Heart right ventricle (tissue), 16 donors: ENCODE data around the gene GPLD1. TPM values are rescaled to one million over a fixed set of nuclear protein-coding genes. Genes with fewer than 3 reads are reported as not detected.

Experiments used
- ATAC-seq, 8 donors: fragments of 200-7000 bp; cut with Tn5 transposase; one replicate each; pipeline ENCODE4 v1.9.1; 2020; ENCODE audit warnings: mild to moderate bottlenecking in 8 of 8, moderate library complexity in 8 of 8, moderate number of reproducible peaks in 1 of 8
- DNase-seq, 2 donors: peaks; one replicate each; pipeline ENCODE4 v3.0.0-alpha.2; 2020
- H3K27ac ChIP-seq, 10 donors: fragments of 200-600 bp; sonication (generic) in 2 of 10; one replicate each; pipeline versions ENCODE4 v1.5.0 to v1.8.0; 2020 to 2022; ENCODE audit warnings: mild to moderate bottlenecking in 3 of 10
- H3K27me3 ChIP-seq, 7 donors: fragments of 200-600 bp; one replicate each; pipeline ENCODE4 v1.8.0; 2021 to 2022; ENCODE audit warnings: mild to moderate bottlenecking in 2 of 7
- H3K36me3 ChIP-seq, 9 donors: fragments of 200-600 bp; sonication (generic) in 1 of 9; one replicate each; pipeline versions ENCODE4 v1.5.0 to v1.8.0; 2020 to 2022; ENCODE audit warnings: mild to moderate bottlenecking in 2 of 9
- H3K4me1 ChIP-seq, 9 donors: fragments of 200-600 bp; sonication (generic) in 1 of 9; one replicate each; pipeline versions ENCODE4 v1.5.0 to v1.8.0; 2020 to 2022; ENCODE audit warnings: mild to moderate bottlenecking in 4 of 9
- H3K4me3 ChIP-seq, 10 donors: fragments of 200-600 bp; sonication (generic) in 2 of 10; one replicate each; pipeline versions ENCODE4 v1.5.0 to v1.8.0; 2020 to 2022; ENCODE audit warnings: mild to moderate bottlenecking in 7 of 10, moderate library complexity in 2 of 10
- H3K9me3 ChIP-seq, 11 donors: fragments of 200-600 bp in 10 of 11; sonication (generic) in 2 of 11; one replicate each; pipeline versions ENCODE4 v1.5.0 to v1.8.0; 2013 to 2022; ENCODE audit warnings: mild to moderate bottlenecking in 2 of 11, control low read depth in 1 of 11, moderate library complexity in 1 of 11
- CTCF ChIP-seq, 9 donors: fragments of 200-600 bp; sonication (generic) in 2 of 9; IDR thresholded peaks; one replicate each; pipeline versions ENCODE4 v1.5.0 to v1.8.0; 2021 to 2022; ENCODE audit warnings: antibody characterized with exemption in 9 of 9, mild to moderate bottlenecking in 5 of 9, moderate library complexity in 1 of 9
- WGBS, 2 donors: extraction: QIAGEN DNeasy Blood & Tissue Kit; methylation state at CpG; one replicate each; pipeline ENCODE4 v1.1.7; 2013; ENCODE audit warnings: inconsistent platforms in 1 of 2; 5-methylcytosine and 5-hydroxymethylcytosine counted together
- intact Hi-C, 10 donors: fragments of 100-400 bp; cut with DNase I; formaldehyde crosslinking; loops; one replicate each; pipeline versions ENCODE4 v1.11.1 to v1.14.2; 2022
- polyA plus RNA-seq, 2 donors: library from polyadenylated mRNA; stranded (reverse); fragments of 200-250 nt; gene quantifications; one replicate each; pipeline ENCODE4 v1.2.3, GENCODE V29; 2013
- total RNA-seq, 10 donors: library from RNA; stranded (reverse); fragmentation: NEBNext Ultra II Directional in 3 of 10; extraction: Animal tissue kit (Norgen Biotek cat#: 25700) in 3 of 10; gene quantifications; one replicate each; pipeline versions ENCODE4 v1.2.1 to v1.2.4, GENCODE V29; 2021 to 2023
- donor health status: Arrhythmogenic right ventricular cardiomyopathy.
- donor health status: ischemic (EF 13 %, LVEDD 7.1; RV severe dilation, severe dysfunction).
- donor health status: healthy with polysubstance abuse.
- donor health status: DM: no; HTN: yes; CAD: no.
- donor health status: DM: no; HTN: no; CAD: no.
- donor health status: ischemic (EF 25% LVEDD 6.9; RV normal size, moderate dysfunction).
- donor health status: ischemic (EF 25% LVEDD 5.7; RV mildly dilated, moderate dysfunction).
- donor health status: healthy.
- donor health status: DM: yes; HTN: yes; CAD: no.
- donor health status: Ischemic cardiomyopathy.
- donor health status: ischemic (EF 35%, LVEDD 5.7; RV mildly dilated, moderate dysfunction).
- donor health status: nonischemic (EF 11% LVEDD 7.7; RV severe dilation, severe dysfunction).
- donor health status: DM: yes; HTN: yes; CAD: no.
- donor health status: PGD.
- donor health status: ischemic (EF 29% LVEDD 5.4; RV normal size, mild dysfunction).
- donor health status: nonischemic (EF 23%, LVEDD 6.1; RV moderate dilation, normal function).

Gene GPLD1
- total and polyA plus RNA-seq, 12 donors, result 0.07 to 1.5 (median 0.78) TPM

DNA sequence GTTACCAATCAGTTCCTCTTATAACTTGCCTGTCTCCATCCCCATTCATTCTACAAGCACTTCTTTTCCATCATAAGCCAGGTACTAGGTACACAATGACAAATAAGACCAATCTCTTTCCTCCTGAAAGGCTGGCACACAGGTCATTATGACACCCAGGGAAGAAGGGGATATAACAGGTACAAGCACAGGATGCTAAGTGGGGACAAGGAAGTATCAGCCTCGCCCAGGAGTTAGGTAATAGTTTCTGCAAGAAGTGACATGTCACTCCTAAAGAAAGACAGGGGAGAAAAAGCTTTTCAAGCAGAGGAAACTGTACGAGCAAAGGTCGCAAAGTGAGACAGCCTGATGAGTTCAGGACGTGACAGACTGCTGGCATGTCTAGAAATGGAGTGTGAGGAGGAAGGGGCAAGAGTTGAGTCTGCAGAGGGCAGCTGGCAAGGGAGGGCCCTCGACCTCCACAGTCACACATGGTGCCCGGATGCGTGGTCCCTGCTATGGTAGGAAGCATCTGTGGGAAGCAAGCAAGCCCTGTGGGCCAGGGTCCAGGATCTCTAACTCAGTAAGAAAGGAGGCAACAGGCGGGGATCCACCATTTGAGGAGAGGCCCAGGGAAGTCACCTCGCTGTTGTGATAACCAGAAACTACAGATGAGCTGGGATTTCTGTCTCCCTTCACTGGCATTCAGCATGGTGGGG is 40.4 kb downstream of the GPLD1 start:
- intact Hi-C loops, result loop anchor here in 1 of 10 donors (5.0 kb wide), 1 partner anchor 63 kb away; no protein-coding TSS in a partner anchor
- H3K27ac ChIP-seq, result no peak overlapping the region
- H3K9me3 ChIP-seq, result no peaks in the 10 kb centered on the region
- H3K27me3 ChIP-seq, result no peaks in the 10 kb centered on the region
- TF ChIP-seq CTCF (IDR thresholded peaks at IDR 0.05), result no peak
- WGBS, 2 donors, result 77 to 79% methylated on average over 9 of the region's 9 CpGs
- ATAC-seq, result no peak
- H3K4me3 ChIP-seq, result no peak overlapping the region
- H3K36me3 ChIP-seq, result peaks cover 0 to 9% (median 0%) of the 10 kb centered on the region in 9 donors
- H3K4me1 ChIP-seq, result no peaks in the 10 kb centered on the region
- DNase-seq, result no peak

DNA sequence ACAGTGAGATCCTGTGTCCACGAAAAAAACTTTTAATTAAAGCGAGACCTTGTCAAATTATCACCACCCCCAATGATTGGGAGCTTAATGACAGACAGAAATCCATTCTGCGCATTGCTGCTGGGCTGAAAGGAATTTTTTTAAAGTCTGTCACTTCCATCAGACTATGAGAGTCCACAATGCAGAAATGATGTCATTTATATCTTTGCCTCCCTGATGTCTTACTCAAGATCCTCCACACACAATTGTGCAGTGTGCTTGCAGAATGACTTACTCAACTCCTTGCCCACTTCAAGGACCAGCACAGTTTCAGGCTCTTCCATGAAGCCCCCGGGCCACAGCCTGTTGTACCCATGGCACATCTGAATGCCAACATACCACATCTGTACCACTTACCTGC is 41.0 kb downstream of the GPLD1 start:
- DNase-seq (no peak), ATAC-seq (no peak)
- H3K27ac ChIP-seq, result no peak overlapping the region
- H3K9me3 ChIP-seq, result no peaks in the 10 kb centered on the region
- WGBS, 2 donors, result 71 to 80% methylated on average over 4 of the region's 4 CpGs
- H3K36me3 ChIP-seq, result peaks cover 0 to 9% (median 0%) of the 10 kb centered on the region in 9 donors
- H3K4me3 ChIP-seq, result no peak overlapping the region
- intact Hi-C loops, result loop anchor here in 1 of 10 donors (5.0 kb wide), 1 partner anchor 64 kb away; no protein-coding TSS in a partner anchor
- TF ChIP-seq CTCF (IDR thresholded peaks at IDR 0.05), result no peak
- H3K27me3 ChIP-seq, result no peaks in the 10 kb centered on the region
- no peaks in the 10 kb centered on the region for H3K4me1 ChIP-seq

- Histone ChIP-seq H3K4me3 (no peak overlapping the region), H3K9me3 (no peaks in the 10 kb centered on the region), H3K27ac (no peak overlapping the region), H3K36me3 (peaks cover 0 to 9% (median 0%) of the 10 kb centered on the region in 9 donors), H3K27me3 (no peaks in the 10 kb centered on the region), H3K4me1 (no peaks in the 10 kb centered on the region)
- 89 to 90% methylated on average over 7 of the region's 7 CpGs for WGBS, 2 donors
- ATAC-seq (no peak), DNase-seq (no peak)
- TF ChIP-seq CTCF (IDR thresholded peaks at IDR 0.05), result no peak
- intact Hi-C loops, result loop anchor here in 1 of 10 donors (5.0 kb wide), 1 partner anchor 66 kb away; no protein-coding TSS in a partner anchor
Observed at GRCh38 chr6:24446670-24447069, 42.7 kb downstream of the GPLD1 start.

GRCh38 chr6:24445704-24446103 is 43.7 kb downstream of the GPLD1 start:
- no peak for TF ChIP-seq CTCF (IDR thresholded peaks at IDR 0.05)
- Histone ChIP-seq H3K4me3 (no peak overlapping the region), H3K27me3 (no peaks in the 10 kb centered on the region), H3K4me1 (no peaks in the 10 kb centered on the region), H3K27ac (no peak overlapping the region), H3K36me3 (peaks cover 0 to 9% (median 0%) of the 10 kb centered on the region in 9 donors), H3K9me3 (no peaks in the 10 kb centered on the region)
- WGBS, 2 donors, result 61 to 75% methylated on average over 4 of the region's 4 CpGs
- ATAC-seq (no peak), DNase-seq (no peak)
- intact Hi-C loops, result loop anchor here in 1 of 10 donors (5.0 kb wide), 1 partner anchor 67 kb away; no protein-coding TSS in a partner anchor
